Measurements from ENCODE around the gene CLASP1.

Gene CLASP1

DNA sequence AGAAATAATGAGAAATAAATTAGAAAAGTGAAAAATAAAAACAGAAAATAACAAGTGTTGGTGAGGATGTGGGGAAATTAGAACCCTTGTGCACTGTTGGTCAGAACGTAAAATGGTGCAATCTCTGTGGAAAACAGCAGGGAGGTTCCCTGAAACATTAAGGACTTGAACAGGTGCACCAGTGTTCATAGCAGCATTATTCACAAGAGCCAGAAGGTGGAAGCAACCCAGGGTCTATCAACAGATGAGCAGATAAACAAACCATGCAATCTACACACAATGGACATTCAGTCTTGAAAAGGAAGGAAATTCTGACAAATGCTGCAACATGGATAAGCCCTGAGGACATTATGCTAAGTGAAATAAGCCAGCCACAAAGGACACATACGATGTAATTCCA is 306.1 kb downstream of the CLASP1 start:
- no peak overlapping the region for H3K4me3 ChIP-seq

DNA sequence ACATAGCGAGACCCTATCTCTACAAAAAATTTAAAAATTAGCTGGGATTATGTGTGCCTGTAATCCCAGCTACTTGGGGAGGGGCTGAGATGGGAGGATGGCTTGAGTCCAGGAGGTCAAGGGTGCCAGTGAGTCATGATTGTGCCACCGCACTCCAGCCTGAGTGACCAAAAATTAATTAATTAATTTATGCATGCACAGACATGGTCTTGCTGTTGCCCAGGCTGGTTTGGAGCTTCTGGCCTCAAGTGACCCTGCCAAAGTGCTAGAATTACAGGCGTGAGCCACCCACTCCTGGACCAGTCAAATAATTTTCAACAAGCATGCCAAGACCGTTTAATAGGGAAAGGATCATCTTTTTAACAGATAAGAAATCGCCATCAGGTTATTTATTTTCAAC is 306.5 kb downstream of the CLASP1 start:
- TF ChIP-seq, protein P1, sequence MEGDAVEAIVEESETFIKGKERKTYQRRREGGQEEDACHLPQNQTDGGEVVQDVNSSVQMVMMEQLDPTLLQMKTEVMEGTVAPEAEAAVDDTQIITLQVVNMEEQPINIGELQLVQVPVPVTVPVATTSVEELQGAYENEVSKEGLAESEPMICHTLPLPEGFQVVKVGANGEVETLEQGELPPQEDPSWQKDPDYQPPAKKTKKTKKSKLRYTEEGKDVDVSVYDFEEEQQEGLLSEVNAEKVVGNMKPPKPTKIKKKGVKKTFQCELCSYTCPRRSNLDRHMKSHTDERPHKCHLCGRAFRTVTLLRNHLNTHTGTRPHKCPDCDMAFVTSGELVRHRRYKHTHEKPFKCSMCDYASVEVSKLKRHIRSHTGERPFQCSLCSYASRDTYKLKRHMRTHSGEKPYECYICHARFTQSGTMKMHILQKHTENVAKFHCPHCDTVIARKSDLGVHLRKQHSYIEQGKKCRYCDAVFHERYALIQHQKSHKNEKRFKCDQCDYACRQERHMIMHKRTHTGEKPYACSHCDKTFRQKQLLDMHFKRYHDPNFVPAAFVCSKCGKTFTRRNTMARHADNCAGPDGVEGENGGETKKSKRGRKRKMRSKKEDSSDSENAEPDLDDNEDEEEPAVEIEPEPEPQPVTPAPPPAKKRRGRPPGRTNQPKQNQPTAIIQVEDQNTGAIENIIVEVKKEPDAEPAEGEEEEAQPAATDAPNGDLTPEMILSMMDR (IDR thresholded peaks at IDR 0.05) = no peak
- DNase-seq (ENCODE audit: low spot score) = no peak

More for the DNA sequence above, 306.1 kb downstream of the CLASP1 start:
- no peak for DNase-seq (ENCODE audit: low spot score)
- TF ChIP-seq, protein P1 (IDR thresholded peaks at IDR 0.05) = no peak
- no peak overlapping the region for H3K27ac ChIP-seq

DNA sequence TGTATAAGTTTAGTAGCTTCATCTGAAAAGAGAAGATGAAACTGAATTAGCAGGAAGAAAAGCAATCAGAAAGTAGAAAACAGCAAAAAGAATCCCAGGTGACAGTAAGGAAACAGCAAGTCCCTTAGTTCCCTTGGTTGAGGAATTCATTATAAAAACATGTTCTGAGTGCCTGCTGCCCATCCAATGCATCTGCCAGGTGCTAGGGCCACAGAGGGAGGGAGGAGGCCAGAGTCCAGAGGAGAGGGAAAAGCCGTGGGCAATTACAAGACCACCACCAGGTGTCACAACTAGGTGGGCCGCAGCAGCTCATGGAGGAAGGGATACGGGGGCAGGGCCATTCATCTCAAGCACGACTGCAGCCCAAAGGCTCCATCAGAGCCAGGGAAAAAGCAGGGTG is 308.3 kb downstream of the CLASP1 start:
- no peak overlapping the region for H3K27ac ChIP-seq
- H3K4me3 ChIP-seq = no peak overlapping the region
- TF ChIP-seq, protein P1 (IDR thresholded peaks at IDR 0.05) = no peak
- no peak for DNase-seq (ENCODE audit: low spot score)

More for the DNA sequence above, 306.5 kb downstream of the CLASP1 start:
- Histone ChIP-seq H3K4me3 (no peak overlapping the region), H3K27ac (no peak overlapping the region)

DNA sequence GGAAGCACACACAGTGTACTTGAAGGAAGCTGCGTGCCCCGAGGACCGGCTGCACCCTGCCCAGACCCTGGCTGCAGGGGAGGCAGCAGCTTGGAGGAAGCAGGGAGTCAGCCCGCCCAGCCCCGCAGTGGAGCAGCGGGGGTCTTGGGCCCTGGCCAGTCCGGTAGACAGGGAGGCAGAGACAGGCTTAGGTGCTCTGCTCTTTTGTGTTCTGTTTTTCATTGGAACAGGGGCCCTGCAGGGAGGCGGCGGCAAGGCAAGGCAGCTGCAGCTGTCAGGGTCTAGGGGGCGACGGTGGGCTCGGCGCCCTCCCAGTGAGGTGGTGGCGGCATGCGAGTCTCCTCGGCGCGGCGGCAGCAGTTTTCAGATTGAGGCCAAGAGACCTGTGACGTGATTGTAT is 311.0 kb downstream of the CLASP1 start:
- no peak for DNase-seq (ENCODE audit: low spot score)
- TF ChIP-seq, protein P1 (IDR thresholded peaks at IDR 0.05) = no peak
- Histone ChIP-seq H3K4me3 (no peak overlapping the region), H3K27ac (no peak overlapping the region)

DNA sequence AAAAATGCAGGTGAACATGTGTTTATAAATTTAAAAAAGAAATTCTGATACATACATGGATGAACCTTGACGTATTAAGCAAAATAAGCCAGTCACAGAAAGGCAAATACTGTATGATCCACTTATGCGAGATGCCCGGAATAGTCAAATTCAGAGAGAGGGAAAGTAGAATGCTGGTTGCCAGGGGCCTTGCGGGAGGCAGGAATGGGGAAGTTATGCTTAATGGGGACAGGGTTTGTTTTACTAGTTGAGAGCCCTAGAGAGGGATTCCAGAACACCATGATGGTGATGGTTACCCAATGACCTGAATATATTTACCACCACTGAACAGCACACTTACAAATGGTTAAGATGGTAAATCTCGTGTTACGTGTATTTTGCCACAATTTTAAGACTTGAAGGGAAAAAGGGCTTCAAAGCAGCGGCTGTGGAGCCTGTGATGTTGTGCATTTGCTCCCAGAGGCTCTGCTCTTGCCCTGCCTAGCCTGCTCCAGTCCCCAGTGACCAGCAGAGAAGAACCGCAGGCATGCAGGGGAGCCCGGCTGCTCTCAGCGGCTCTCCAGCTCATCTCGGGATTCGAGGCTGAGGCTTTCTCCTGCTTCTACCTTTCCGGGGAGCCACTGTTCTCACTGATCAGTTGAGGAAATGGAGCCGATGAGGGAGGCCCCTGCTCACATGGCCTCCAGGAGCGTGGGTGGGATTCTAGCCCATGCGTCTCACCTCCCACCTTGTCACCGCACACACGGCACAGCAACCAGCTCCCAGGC is 312.6 kb downstream of the CLASP1 start:
- DNase-seq (ENCODE audit: low spot score) = peak; percentile 11
- TF ChIP-seq, protein P1 (IDR thresholded peaks at IDR 0.05) = no peak
- Histone ChIP-seq H3K4me3 (no peak overlapping the region), H3K27ac (no peak overlapping the region)

DNA sequence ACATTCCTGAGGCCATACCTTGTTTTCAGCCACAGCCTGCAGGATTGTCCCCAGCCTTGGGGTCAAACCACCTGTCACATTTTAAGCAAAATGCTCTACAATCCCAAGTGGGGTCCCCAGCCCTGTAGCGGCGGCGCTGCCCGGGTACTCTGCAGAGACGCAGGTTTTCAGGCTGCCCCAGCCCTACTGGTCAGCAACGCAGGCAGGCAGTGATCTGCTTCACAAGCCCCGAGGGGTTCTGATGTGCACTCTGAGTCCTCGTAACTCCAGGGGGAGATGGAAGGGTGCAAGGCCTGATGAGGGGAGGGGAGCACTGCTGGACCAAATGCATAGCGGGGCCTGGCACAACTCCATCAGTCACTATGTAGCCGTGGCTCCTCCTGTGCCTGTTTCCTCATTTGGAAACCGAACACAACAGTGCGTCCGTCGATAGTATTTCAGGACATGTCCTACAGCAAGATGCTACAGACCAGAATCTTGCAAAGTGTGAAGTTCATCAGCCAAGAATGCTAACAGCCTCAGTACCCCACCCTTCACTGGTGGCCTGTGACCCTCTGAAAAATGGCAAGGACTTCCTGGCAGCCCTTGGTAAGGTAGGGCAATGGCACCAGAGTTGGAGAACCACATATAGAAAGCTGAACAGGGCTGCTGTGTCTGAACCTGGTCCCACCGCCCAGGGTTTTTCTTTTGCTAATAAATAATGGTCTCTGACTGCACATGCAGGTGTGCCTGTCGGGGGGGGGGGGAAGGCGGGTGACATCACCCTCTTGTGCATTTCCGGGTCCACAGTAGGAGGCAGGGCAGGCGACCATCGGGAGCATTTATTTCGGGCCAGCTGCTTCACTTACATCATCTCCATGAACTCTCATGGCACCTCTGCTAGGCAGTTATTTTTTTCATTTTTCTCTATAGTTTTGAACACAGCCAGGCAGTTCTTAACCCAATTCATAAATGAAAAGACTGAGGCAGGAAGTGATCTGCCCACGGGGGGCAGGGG is 313.7 kb downstream of the CLASP1 start:
- peak; percentile 59 for DNase-seq (ENCODE audit: low spot score)
- TF ChIP-seq, protein P1 (IDR thresholded peaks at IDR 0.05) = no peak
- Histone ChIP-seq H3K4me3 (no peak overlapping the region), H3K27ac (no peak overlapping the region)

Measured in coronary artery (tissue), 2 donors.